Left ventricle myocardium inferior (tissue), 1 donor: ENCODE measurements around the gene DSCAML1. TPM values are rescaled to one million over a fixed set of nuclear protein-coding genes. Genes with fewer than 3 reads are reported as not detected.

Source experiments
- DNase-seq: peaks from one replicate; pipeline ENCODE4 v3.0.0-alpha.2; 2020
- H3K27ac ChIP-seq: fragments of 200-600 bp; replicated peaks from 2 replicates; pipeline ENCODE4 v1.8.0; 2021
- H3K27me3 ChIP-seq: fragments of 200-600 bp; 2 replicates; pipeline ENCODE4 v1.8.0; 2021; ENCODE audit warnings: low read depth
- H3K36me3 ChIP-seq: fragments of 200-600 bp; 2 replicates; pipeline ENCODE4 v1.8.0; 2021
- H3K4me1 ChIP-seq: fragments of 200-600 bp; 2 replicates; pipeline ENCODE4 v1.8.0; 2021
- H3K4me3 ChIP-seq: fragments of 200-600 bp; 2 replicates; pipeline ENCODE4 v1.8.0; 2021; ENCODE audit warnings: mild to moderate bottlenecking, moderate library complexity
- H3K9me3 ChIP-seq: fragments of 200-600 bp; replicated peaks from 2 replicates; pipeline ENCODE4 v1.8.0; 2021
- intact Hi-C: fragments of 100-400 bp; cut with micrococcal nuclease; formaldehyde crosslinking; loops from one replicate; pipeline ENCODE4 v1.11.0; 2022
- total RNA-seq: library from RNA; stranded (reverse); fragmentation: NEBNext Ultra II Directional; extraction: Animal tissue kit (Norgen Biotek cat#: 25700); gene quantifications from one replicate; pipeline ENCODE4 v1.2.1, GENCODE V29; 2021
- TF ChIP-seq, protein P1 (sequence below): fragments of 200-600 bp; IDR thresholded peaks from 2 replicates; pipeline ENCODE4 v1.8.0; 2021; ENCODE audit warnings: antibody characterized with exemption, mild to moderate bottlenecking, borderline replicate concordance
- donor health status: DM: no; HTN: yes; CAD: no; lungs with severe emphysema.

The DSCAML1 gene
- total RNA-seq, 1 donor from 2014 or later = 0.19 TPM

DNA sequence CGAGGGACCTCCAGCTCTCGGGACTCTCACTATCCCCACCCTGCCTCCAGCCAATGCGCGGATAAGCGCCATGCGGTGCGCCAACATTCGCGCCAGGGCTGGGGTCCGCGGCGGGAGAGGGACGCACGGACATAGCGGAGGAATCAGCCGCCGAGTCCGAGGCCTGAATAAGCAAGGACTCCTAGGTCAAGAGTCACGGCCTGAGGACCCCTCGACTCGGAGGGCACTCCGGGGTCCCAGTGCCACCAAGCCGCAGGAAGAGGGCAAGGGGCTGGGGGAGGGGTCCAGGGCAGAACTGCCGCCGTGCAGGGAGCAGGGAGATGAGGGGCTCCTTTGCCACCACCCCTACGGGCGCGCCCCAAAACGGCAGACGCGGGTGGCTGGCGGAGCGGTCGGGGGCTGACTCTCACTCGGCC lies 552 bp downstream of the DSCAML1 start:
- peaks cover 21% of the 10 kb centered on the region for H3K4me1 ChIP-seq
- DNase-seq = no peak
- peaks cover 57% of the 10 kb centered on the region for H3K27me3 ChIP-seq
- H3K27ac ChIP-seq = no peak overlapping the region
- H3K9me3 ChIP-seq = no peaks in the 10 kb centered on the region
- TF ChIP-seq, protein P1, sequence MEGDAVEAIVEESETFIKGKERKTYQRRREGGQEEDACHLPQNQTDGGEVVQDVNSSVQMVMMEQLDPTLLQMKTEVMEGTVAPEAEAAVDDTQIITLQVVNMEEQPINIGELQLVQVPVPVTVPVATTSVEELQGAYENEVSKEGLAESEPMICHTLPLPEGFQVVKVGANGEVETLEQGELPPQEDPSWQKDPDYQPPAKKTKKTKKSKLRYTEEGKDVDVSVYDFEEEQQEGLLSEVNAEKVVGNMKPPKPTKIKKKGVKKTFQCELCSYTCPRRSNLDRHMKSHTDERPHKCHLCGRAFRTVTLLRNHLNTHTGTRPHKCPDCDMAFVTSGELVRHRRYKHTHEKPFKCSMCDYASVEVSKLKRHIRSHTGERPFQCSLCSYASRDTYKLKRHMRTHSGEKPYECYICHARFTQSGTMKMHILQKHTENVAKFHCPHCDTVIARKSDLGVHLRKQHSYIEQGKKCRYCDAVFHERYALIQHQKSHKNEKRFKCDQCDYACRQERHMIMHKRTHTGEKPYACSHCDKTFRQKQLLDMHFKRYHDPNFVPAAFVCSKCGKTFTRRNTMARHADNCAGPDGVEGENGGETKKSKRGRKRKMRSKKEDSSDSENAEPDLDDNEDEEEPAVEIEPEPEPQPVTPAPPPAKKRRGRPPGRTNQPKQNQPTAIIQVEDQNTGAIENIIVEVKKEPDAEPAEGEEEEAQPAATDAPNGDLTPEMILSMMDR = no peak
- H3K4me3 ChIP-seq = peak overlapping the region; percentile 60
- H3K36me3 ChIP-seq = no peaks in the 10 kb centered on the region
- intact Hi-C loops = no loop called here

DNA sequence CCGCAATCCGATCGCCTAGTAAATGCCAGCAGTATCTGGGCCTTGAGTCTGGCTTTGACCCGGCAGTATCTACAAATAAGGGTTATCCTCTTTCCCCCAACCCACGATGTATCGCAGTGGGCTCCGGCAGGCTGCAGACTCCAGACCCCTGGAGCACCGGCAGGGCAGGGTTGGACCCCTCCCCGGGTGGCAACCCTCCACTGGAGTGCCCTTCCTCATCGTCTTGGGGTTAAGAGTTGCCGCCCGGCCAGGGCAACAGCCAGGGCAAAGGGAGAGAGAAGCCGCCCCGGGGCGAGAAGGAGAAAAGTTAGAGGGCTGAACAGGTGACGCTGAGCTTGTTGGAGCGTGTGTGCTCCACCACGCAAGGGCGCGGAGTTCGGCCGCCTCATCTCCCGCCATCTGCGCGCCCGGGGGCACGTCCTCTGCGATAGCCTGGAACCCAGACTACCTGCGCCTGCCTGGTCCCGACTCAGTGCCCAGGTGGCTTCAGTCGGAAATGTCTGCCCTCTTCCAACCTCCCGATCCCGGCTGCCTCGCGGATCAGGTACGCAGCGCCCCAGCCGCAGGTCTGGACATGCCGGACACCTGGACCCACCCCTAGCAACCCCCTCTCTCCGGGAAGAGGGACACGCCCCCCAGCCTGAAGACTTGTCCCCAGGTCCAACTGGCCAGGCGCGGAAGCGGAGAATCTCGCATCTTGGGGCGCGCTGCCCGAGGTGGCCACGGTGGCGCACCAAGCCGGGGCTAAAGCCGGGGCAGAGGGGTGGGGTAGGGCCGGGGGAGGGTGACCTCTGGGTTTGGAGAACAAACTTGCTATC lies 1.2 kb downstream of the DSCAML1 start:
- H3K36me3 ChIP-seq = no peaks in the 10 kb centered on the region
- H3K4me3 ChIP-seq = peak overlapping the region; percentile 60
- intact Hi-C loops = no loop called here
- TF ChIP-seq, protein P1 = no peak
- peaks cover 21% of the 10 kb centered on the region for H3K4me1 ChIP-seq
- no peak overlapping the region for H3K27ac ChIP-seq
- no peak for DNase-seq
- no peaks in the 10 kb centered on the region for H3K9me3 ChIP-seq
- peaks cover 57% of the 10 kb centered on the region for H3K27me3 ChIP-seq

DNA sequence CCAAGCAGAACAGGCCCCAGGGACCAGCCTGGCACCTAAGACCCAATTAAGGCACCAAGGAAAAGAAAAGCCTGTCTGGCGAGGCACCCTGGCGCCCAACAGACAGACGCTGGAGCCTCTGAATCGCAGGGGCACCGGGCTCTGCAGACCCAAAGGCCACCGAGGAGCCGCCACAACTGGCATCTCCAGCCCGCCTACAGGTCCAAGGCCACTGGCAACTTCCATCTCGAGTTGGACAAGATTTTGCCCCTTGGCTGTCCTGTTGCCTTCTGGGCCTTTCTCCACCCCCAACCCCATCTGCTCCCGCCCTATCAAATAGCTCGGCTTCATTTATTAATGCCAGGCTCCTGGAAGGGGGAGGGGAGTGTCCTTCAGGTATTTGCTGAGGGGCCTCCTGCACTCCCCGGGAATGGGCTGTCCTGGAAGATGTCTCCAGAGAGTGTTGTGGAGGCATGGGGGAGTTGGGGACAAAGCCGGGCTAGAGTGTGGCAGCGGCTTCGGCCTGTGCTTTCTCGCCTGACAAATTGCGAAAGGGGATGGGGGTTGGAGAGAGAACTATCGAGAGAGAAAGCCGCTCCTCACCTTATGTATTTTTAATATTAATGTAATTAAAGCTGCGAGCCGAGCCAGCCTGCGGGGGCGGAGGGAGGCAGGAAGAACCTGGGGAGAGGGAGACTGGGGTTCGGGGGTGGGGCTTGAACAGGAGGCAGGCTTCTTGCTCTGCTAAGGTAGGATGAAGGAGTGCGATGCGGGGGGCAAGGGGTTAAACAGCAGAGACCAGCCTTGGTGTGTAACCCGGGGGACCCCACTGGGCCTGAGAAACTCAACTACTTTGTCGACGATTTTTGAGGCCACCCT lies 2.0 kb downstream of the DSCAML1 start:
- Histone ChIP-seq H3K4me1 (peaks cover 21% of the 10 kb centered on the region), H3K27ac (no peak overlapping the region), H3K36me3 (no peaks in the 10 kb centered on the region), H3K9me3 (no peaks in the 10 kb centered on the region), H3K4me3 (no peak overlapping the region), H3K27me3 (peaks cover 57% of the 10 kb centered on the region)
- TF ChIP-seq, protein P1 = no peak
- intact Hi-C loops = no loop called here
- no peak for DNase-seq

DNA sequence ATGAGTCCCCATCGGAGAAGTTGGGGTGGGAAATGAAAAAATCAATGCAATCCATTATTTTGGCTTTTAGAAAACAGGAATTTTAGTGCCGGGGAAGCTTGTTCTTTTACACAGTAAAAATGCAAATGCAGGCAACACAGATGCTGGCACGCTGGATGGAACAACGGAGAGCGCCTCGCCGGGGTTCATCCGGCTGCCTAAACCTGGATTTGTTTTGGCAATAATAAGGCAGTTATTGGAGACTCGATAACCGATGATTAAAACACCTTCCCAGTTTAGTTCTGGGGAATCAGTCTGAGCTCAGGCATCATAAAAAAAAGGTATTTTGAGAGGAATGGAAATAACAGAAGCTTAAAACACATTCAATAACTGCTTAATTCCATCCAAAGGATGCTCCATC lies 2.9 kb downstream of the DSCAML1 start:
- Histone ChIP-seq H3K27ac (no peak overlapping the region), H3K4me1 (peaks cover 21% of the 10 kb centered on the region), H3K9me3 (no peaks in the 10 kb centered on the region), H3K4me3 (no peak overlapping the region), H3K27me3 (peaks cover 57% of the 10 kb centered on the region), H3K36me3 (no peaks in the 10 kb centered on the region)
- no peak for DNase-seq
- intact Hi-C loops = no loop called here
- TF ChIP-seq, protein P1 = no peak

DNA sequence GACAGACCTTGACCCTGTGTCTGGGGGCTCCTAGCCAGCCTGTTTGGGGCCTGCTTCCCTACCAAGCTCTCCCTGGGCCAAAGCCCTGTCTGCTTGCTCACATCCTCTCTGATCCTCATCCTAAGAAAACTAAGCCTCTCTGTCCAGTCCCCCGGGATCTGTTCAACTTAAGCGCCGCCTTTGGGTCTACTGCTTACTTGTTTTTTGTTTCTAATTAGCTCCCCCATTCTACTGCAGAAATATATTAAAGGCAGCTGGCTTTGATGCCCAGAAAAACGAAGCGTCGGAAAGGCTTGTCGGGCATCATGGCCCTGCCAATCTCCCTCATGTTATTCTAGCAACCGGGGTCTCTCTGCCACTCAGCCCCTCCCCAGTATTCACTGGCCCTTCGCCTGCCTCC lies 3.4 kb downstream of the DSCAML1 start:
- H3K9me3 ChIP-seq = no peaks in the 10 kb centered on the region
- TF ChIP-seq, protein P1 = no peak
- peaks cover 21% of the 10 kb centered on the region for H3K4me1 ChIP-seq
- DNase-seq = no peak
- H3K4me3 ChIP-seq = no peak overlapping the region
- no peak overlapping the region for H3K27ac ChIP-seq
- no peaks in the 10 kb centered on the region for H3K36me3 ChIP-seq
- intact Hi-C loops = no loop called here
- peaks cover 57% of the 10 kb centered on the region for H3K27me3 ChIP-seq
